CD14-positive monocyte (primary cell): Measurements from ENCODE around the gene DENND4C. TPM values are rescaled to one million over a fixed set of nuclear protein-coding genes. Genes with fewer than 3 reads are reported as not detected.

Experiments
- DNase-seq, 3 donors: peaks; one replicate each; pipeline ENCODE4 v3.0.0-alpha.2; 2011 to 2022
- H2AFZ ChIP-seq: 2 replicates; pipeline ENCODE4 v1.6.0; 2012; ENCODE audit warnings: mild to moderate bottlenecking, low read depth, low read length, inconsistent platforms; ENCODE audit not compliant: insufficient read depth, poor library complexity, severe bottlenecking
- H3K27ac ChIP-seq, 2 donors: 1 replicate in 1 of 2; 2 replicates in 1 of 2; pipeline ENCODE4 v1.5.1; 2012 to 2013; ENCODE audit warnings: low read length in 2 of 2, control low read depth in 1 of 2, inconsistent platforms in 1 of 2, low read depth in 1 of 2, mild to moderate bottlenecking in 1 of 2
- H3K27me3 ChIP-seq, 2 donors: one replicate each; pipeline versions ENCODE4 v1.6.0 to v1.6.1; 2011 to 2013; ENCODE audit warnings: low read length in 2 of 2; ENCODE audit not compliant: control insufficient read depth in 2 of 2, insufficient read depth in 2 of 2
- H3K36me3 ChIP-seq, 2 donors: replicated peaks in 1 of 2; 1 replicate in 1 of 2; 2 replicates in 1 of 2; pipeline versions ENCODE4 v1.5.1 to v1.6.1; 2012 to 2013; ENCODE audit warnings: low read length in 2 of 2, control low read depth in 1 of 2, inconsistent platforms in 1 of 2, mild to moderate bottlenecking in 1 of 2; ENCODE audit not compliant: insufficient read depth in 2 of 2, control insufficient read depth in 1 of 2
- H3K4me1 ChIP-seq, 2 donors: 1 replicate in 1 of 2; 2 replicates in 1 of 2; pipeline versions ENCODE4 v1.5.1 to v1.6.1; 2012 to 2013; ENCODE audit warnings: low read length in 2 of 2, control low read depth in 1 of 2, inconsistent platforms in 1 of 2, mild to moderate bottlenecking in 1 of 2, moderate library complexity in 1 of 2; ENCODE audit not compliant: insufficient read depth in 2 of 2, control insufficient read depth in 1 of 2
- H3K4me2 ChIP-seq: replicated peaks from 2 replicates; pipeline ENCODE3; 2012; ENCODE audit warnings: low read length, moderate library complexity, mild to moderate bottlenecking; ENCODE audit not compliant: poor library complexity, severe bottlenecking; ENCODE audit errors: extremely low read depth
- H3K4me3 ChIP-seq, 3 experiments: fragments of 200-600 bp in 1 of 3; sonication (generic) in 1 of 3; replicated peaks in 1 of 3; 1 replicate in 2 of 3; 2 replicates in 1 of 3; pipeline ENCODE4 v1.5.1; 2011 to 2013; ENCODE audit warnings: low read length in 3 of 3, mild to moderate bottlenecking in 3 of 3, control low read depth in 2 of 3, low read depth in 2 of 3, inconsistent platforms in 1 of 3, moderate library complexity in 1 of 3
- H3K79me2 ChIP-seq: 2 replicates; pipeline ENCODE4 v1.6.0; 2012; ENCODE audit warnings: mild to moderate bottlenecking, control low read depth, inconsistent platforms, low read length, moderate library complexity; ENCODE audit not compliant: insufficient read depth
- H3K9ac ChIP-seq: 2 replicates; pipeline ENCODE4 v1.6.0; 2017; ENCODE audit warnings: low read length, mild to moderate bottlenecking; ENCODE audit not compliant: insufficient read depth, poor library complexity, severe bottlenecking
- H3K9me3 ChIP-seq, 2 donors: replicated peaks in 1 of 2; 1 replicate in 1 of 2; 2 replicates in 1 of 2; pipeline versions ENCODE4 v1.5.1 to v1.6.1; 2012 to 2013; ENCODE audit warnings: low read length in 2 of 2, control low read depth in 1 of 2; ENCODE audit not compliant: control insufficient read depth in 1 of 2, insufficient read depth in 1 of 2
- H4K20me1 ChIP-seq: 2 replicates; pipeline ENCODE4 v1.6.0; 2012; ENCODE audit warnings: mild to moderate bottlenecking, low read length, control low read depth, moderate library complexity; ENCODE audit not compliant: insufficient read depth
- H3K27ac Mint-ChIP-seq, 7 donors: one replicate each; pipeline ENCODE4 v1.8.0; 2020; ENCODE audit warnings: mild to moderate bottlenecking in 7 of 7, mixed read lengths in 7 of 7, moderate library complexity in 6 of 7, inconsistent platforms in 2 of 7
- H3K27me3 Mint-ChIP-seq, 3 donors: one replicate each; pipeline ENCODE4 v1.8.0; 2021 to 2022; ENCODE audit warnings: low read depth in 3 of 3, mild to moderate bottlenecking in 3 of 3, mixed read lengths in 3 of 3, moderate library complexity in 3 of 3, inconsistent platforms in 1 of 3
- H3K36me3 Mint-ChIP-seq, 2 donors: one replicate each; pipeline ENCODE4 v1.8.0; 2020; ENCODE audit warnings: mixed read lengths in 2 of 2, inconsistent platforms in 1 of 2, mild to moderate bottlenecking in 1 of 2
- H3K4me1 Mint-ChIP-seq: one replicate; pipeline ENCODE4 v1.8.0; 2020; ENCODE audit warnings: mild to moderate bottlenecking, mixed read lengths
- H3K4me3 Mint-ChIP-seq, 2 donors: one replicate each; pipeline ENCODE4 v1.8.0; 2020; ENCODE audit warnings: mild to moderate bottlenecking in 2 of 2, mixed read lengths in 2 of 2, moderate library complexity in 1 of 2
- H3K9me3 Mint-ChIP-seq, 7 donors: one replicate each; pipeline ENCODE4 v1.8.0; 2020 to 2022; ENCODE audit warnings: mixed read lengths in 7 of 7, mild to moderate bottlenecking in 6 of 7, moderate library complexity in 6 of 7, inconsistent platforms in 2 of 7
- CTCF ChIP-seq: fragments of 200-600 bp; IDR thresholded peaks from one replicate; pipeline ENCODE4 v1.8.0; 2022; ENCODE audit warnings: antibody characterized with exemption, mild to moderate bottlenecking
- WGBS: methylation state at CpG from one replicate; pipeline ENCODE4 v1.1.5; 2013; ENCODE audit warnings: missing lambda C conversion rate; ENCODE audit not compliant: insufficient coverage; 5-methylcytosine and 5-hydroxymethylcytosine counted together
- intact Hi-C, 2 donors: fragments of 100-400 bp; cut with micrococcal nuclease; formaldehyde crosslinking; loops; one replicate each; pipeline versions ENCODE4 v1.15.0 to v1.15.1; 2023
- polyA plus RNA-seq, 3 donors: library from polyadenylated mRNA; depleted of rRNA in 1 of 3; unstranded in 2 of 3; stranded (reverse) in 1 of 3; fragments of 300-500 nt in 2 of 3; fragments of >200 nt in 1 of 3; fragmentation: Illumina TruSeq in 2 of 3; gene quantifications; 1 replicate in 2 of 3; 2 replicates in 1 of 3; pipeline ENCODE4 v1.2.3, GENCODE V29; 2012 to 2021

DENND4C gene
- polyA plus RNA-seq, 3 donors: 8.1 to 15.4 (median 12.7) TPM

DNA sequence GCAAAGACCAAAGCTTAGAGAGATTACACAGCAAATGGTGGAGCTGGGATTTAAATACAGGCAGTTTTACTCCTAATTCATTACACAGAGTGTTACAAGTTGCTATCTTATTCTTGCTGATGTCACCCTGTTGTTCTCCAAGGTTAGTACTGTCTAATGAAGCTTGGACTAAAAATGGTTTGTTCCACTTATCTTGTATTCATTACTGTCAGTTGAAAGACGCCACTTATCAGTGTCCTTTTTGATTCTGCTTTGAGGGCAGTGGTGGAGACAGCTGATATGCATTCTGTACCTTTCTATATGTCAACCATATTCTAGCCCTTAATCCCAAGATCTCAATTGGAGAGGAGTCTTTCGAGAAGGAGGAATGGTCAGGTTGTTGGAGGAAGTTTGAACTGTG lies 14.0 kb upstream of the DENND4C start:
- Mint-ChIP-seq H3K27ac (no peak overlapping the region), H3K4me1 (no peaks in the 10 kb centered on the region), H3K9me3 (peaks cover 0 to 3% (median 0%) of the 10 kb centered on the region in 7 donors), H3K36me3 (no peaks in the 10 kb centered on the region), H3K4me3 (no peak overlapping the region), H3K27me3 (no peaks in the 10 kb centered on the region)
- Histone ChIP-seq H3K9me3 (no peaks in the 10 kb centered on the region), H3K79me2 (no peaks in the 10 kb centered on the region), H3K4me3 (no peak overlapping the region), H3K9ac (no peak overlapping the region), H3K27ac (no peak overlapping the region), H4K20me1 (no peaks in the 10 kb centered on the region), H2AFZ (no peak overlapping the region), H3K4me1 (no peaks in the 10 kb centered on the region), H3K4me2 (no peak overlapping the region), H3K36me3 (no peaks in the 10 kb centered on the region), H3K27me3 (no peaks in the 10 kb centered on the region)
- WGBS: 57% methylated on average over 1 of the region's 2 CpGs
- no peak for TF ChIP-seq CTCF
- DNase-seq: no peak
- intact Hi-C loops: no loop called here

- Mint-ChIP-seq H3K4me3 (no peak overlapping the region), H3K36me3 (no peaks in the 10 kb centered on the region), H3K9me3 (peaks cover 0 to 3% (median 0%) of the 10 kb centered on the region in 7 donors), H3K27ac (no peak overlapping the region), H3K27me3 (peaks cover 0 to 2% (median under 1%) of the 10 kb centered on the region in 3 donors), H3K4me1 (no peaks in the 10 kb centered on the region)
- Histone ChIP-seq H2AFZ (no peak overlapping the region), H3K27me3 (no peaks in the 10 kb centered on the region), H3K79me2 (no peaks in the 10 kb centered on the region), H3K9ac (no peak overlapping the region), H3K9me3 (no peaks in the 10 kb centered on the region), H4K20me1 (no peaks in the 10 kb centered on the region), H3K27ac (no peak overlapping the region), H3K4me1 (no peaks in the 10 kb centered on the region), H3K4me3 (no peak overlapping the region), H3K4me2 (no peak overlapping the region), H3K36me3 (no peaks in the 10 kb centered on the region)
- WGBS: 86% methylated on average over 1 of the region's 10 CpGs
- TF ChIP-seq CTCF: no peak
- no peak for DNase-seq
- intact Hi-C loops: no loop called here
Measured at GRCh38 chr9:19221326-19221725, 9.2 kb upstream of the DENND4C start.
